ENCODE data around the gene MPIG6B. TPM values are rescaled to one million over a fixed set of nuclear protein-coding genes. Genes with fewer than 3 reads are reported as not detected.

The MPIG6B gene
- total and polyA plus RNA-seq, 4 donors: 0.08 to 10.7 (median 0.24) TPM

DNA sequence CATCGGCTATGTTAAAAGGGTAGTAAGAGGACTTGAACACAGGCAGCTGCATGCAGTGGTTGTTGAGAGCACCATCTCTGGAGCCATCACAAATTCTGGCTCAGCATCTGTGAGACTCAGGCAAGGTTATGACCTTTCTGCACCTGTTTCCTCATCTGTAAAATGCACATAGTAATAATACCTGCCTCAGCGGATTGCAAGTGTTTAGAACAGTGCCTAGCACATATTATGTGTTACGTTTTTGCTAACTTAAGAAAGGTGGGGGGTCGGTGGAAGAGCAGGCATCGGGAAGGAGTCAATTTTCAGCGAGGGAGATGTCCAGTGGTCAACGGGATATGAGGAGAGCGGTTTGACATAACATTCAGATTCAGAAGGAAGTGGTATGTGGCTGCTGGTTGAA, 45.2 kb upstream of the MPIG6B start (continued):
- TF ChIP-seq, protein P1, sequence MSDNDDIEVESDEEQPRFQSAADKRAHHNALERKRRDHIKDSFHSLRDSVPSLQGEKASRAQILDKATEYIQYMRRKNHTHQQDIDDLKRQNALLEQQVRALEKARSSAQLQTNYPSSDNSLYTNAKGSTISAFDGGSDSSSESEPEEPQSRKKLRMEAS (IDR thresholded peaks at IDR 0.05): no peak
- TF ChIP-seq TAF1 (conservative IDR thresholded peaks at IDR 0.05): no peak
- TF ChIP-seq FOXA2 (IDR thresholded peaks at IDR 0.05): no peak
- no peak for TF ChIP-seq FOXA1 (IDR thresholded peaks at IDR 0.05)

DNA sequence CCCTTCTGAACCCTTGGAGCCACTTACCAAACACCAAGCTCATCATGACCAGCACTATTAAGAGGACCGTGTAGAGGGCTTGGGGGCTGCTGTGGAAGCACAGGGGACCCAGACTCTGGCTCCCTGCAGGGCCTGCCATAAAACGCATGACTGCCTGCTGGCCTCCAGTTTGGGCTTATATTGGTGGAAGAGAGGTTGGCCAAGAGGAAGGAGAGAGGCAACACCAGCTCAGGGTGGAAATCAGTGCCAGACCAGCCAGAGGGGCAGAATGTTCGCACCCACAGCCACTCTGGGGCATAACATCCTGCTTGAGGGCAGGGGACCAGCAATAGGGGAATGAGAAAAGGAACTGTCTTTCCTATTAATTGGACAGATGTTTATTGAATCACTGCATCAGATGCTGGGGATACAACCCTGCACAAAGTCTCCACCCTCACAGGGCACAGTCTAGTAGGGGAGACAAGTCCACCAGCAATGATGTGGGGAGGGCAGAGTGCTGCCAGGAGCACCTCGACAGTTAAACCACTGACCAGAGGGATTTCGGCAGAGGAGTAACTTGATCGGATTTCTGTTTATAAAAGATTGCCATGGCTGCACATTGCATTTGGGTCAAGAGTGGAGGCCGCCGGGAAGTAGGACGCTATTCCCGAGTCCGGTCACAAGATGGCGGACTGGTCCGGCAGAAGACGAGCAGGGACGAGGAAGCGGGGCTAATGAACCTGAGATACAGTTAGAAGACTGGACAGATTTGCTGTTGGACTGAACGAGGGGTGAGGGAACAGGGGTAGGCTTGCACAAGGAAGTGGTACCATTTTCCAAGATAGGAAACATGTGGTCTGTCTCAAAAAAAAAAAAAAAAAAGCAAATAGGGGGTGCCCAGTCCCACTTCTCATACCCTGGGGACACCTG, 42.7 kb upstream of the MPIG6B start, which contains the start of gene LY6G5C:
TSS of gene LY6G5C (minus strand) at position 842 of the 909 bp plus-strand sequence. CDS start at position 148, 694 bp downstream.
- Histone ChIP-seq H3K9me3 (ENCODE audit: control insufficient read depth in 4 of 4, low read length in 3 of 4) (no peaks in the 10 kb centered on the region), H3K9ac (ENCODE audit: low read depth in 1 of 2, low read length in 2 of 2) (peak within 1 kb of the TSS; percentile 20 to 49), H3K36me3 (ENCODE audit: control insufficient read depth in 4 of 4, insufficient read depth in 3 of 4, low read depth in 1 of 4, low read length in 3 of 4) (peaks cover 0 to 2% (median 0%) of the 10 kb centered on the region in 4 donors), H3K27me3 (ENCODE audit: control insufficient read depth in 4 of 4, insufficient read depth in 4 of 4, low read length in 3 of 4) (no peaks in the 10 kb centered on the region), H3K27ac (ENCODE audit: low read depth in 1 of 2, low read length in 2 of 2) (peak within 1 kb of the TSS; percentile 16 to 51), H3K4me3 (ENCODE audit: low read depth in 1 of 3, low read length in 3 of 3) (peak within 1 kb of the TSS in 2 of 3 donors; percentile 42 to 59), H3K4me1 (ENCODE audit: control insufficient read depth in 4 of 4, insufficient read depth in 4 of 4, low read length in 3 of 4) (peaks cover 1 to 22% (median 14%) of the 10 kb centered on the region in 4 donors)
- TF ChIP-seq GABPA (IDR thresholded peaks at IDR 0.05 in 1 of 2, conservative IDR thresholded peaks at IDR 0.05 in 1 of 2) (no peak), JUND (IDR thresholded peaks at IDR 0.05) (no peak), YY1 (IDR thresholded peaks at IDR 0.05) (peak; percentile 95), FOXA1 (IDR thresholded peaks at IDR 0.05) (no peak), RAD21 (IDR thresholded peaks at IDR 0.05) (peak; percentile 95 to 96), FOXA2 (IDR thresholded peaks at IDR 0.05) (no peak), HNF4G (IDR thresholded peaks at IDR 0.05) (no peak), RXRA (IDR thresholded peaks at IDR 0.05) (peak; percentile 69 to 89), HNF4A (conservative IDR thresholded peaks at IDR 0.05) (peak in 1 of 2 donors; percentile 54), SP1 (IDR thresholded peaks at IDR 0.05) (peak; percentile 44), NR2F2 (IDR thresholded peaks at IDR 0.05) (no peak), EGR1 (IDR thresholded peaks at IDR 0.05; ENCODE audit: low read depth in 2 of 2) (no peak), TAF1 (conservative IDR thresholded peaks at IDR 0.05) (no peak)
- TF ChIP-seq, protein P2, sequence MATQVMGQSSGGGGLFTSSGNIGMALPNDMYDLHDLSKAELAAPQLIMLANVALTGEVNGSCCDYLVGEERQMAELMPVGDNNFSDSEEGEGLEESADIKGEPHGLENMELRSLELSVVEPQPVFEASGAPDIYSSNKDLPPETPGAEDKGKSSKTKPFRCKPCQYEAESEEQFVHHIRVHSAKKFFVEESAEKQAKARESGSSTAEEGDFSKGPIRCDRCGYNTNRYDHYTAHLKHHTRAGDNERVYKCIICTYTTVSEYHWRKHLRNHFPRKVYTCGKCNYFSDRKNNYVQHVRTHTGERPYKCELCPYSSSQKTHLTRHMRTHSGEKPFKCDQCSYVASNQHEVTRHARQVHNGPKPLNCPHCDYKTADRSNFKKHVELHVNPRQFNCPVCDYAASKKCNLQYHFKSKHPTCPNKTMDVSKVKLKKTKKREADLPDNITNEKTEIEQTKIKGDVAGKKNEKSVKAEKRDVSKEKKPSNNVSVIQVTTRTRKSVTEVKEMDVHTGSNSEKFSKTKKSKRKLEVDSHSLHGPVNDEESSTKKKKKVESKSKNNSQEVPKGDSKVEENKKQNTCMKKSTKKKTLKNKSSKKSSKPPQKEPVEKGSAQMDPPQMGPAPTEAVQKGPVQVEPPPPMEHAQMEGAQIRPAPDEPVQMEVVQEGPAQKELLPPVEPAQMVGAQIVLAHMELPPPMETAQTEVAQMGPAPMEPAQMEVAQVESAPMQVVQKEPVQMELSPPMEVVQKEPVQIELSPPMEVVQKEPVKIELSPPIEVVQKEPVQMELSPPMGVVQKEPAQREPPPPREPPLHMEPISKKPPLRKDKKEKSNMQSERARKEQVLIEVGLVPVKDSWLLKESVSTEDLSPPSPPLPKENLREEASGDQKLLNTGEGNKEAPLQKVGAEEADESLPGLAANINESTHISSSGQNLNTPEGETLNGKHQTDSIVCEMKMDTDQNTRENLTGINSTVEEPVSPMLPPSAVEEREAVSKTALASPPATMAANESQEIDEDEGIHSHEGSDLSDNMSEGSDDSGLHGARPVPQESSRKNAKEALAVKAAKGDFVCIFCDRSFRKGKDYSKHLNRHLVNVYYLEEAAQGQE (IDR thresholded peaks at IDR 0.05): no peak
- TF ChIP-seq, protein P3, sequence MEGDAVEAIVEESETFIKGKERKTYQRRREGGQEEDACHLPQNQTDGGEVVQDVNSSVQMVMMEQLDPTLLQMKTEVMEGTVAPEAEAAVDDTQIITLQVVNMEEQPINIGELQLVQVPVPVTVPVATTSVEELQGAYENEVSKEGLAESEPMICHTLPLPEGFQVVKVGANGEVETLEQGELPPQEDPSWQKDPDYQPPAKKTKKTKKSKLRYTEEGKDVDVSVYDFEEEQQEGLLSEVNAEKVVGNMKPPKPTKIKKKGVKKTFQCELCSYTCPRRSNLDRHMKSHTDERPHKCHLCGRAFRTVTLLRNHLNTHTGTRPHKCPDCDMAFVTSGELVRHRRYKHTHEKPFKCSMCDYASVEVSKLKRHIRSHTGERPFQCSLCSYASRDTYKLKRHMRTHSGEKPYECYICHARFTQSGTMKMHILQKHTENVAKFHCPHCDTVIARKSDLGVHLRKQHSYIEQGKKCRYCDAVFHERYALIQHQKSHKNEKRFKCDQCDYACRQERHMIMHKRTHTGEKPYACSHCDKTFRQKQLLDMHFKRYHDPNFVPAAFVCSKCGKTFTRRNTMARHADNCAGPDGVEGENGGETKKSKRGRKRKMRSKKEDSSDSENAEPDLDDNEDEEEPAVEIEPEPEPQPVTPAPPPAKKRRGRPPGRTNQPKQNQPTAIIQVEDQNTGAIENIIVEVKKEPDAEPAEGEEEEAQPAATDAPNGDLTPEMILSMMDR (IDR thresholded peaks at IDR 0.05; ENCODE audit: low read depth, low read length, missing input control): peak; percentile 78
- TF ChIP-seq, protein P4, sequence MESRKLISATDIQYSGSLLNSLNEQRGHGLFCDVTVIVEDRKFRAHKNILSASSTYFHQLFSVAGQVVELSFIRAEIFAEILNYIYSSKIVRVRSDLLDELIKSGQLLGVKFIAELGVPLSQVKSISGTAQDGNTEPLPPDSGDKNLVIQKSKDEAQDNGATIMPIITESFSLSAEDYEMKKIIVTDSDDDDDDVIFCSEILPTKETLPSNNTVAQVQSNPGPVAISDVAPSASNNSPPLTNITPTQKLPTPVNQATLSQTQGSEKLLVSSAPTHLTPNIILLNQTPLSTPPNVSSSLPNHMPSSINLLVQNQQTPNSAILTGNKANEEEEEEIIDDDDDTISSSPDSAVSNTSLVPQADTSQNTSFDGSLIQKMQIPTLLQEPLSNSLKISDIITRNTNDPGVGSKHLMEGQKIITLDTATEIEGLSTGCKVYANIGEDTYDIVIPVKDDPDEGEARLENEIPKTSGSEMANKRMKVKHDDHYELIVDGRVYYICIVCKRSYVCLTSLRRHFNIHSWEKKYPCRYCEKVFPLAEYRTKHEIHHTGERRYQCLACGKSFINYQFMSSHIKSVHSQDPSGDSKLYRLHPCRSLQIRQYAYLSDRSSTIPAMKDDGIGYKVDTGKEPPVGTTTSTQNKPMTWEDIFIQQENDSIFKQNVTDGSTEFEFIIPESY (IDR thresholded peaks at IDR 0.05): no peak
- TF ChIP-seq, protein P1 (IDR thresholded peaks at IDR 0.05): no peak
- TF ChIP-seq, protein P5, sequence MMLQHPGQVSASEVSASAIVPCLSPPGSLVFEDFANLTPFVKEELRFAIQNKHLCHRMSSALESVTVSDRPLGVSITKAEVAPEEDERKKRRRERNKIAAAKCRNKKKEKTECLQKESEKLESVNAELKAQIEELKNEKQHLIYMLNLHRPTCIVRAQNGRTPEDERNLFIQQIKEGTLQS (IDR thresholded peaks at IDR 0.05): no peak
- DNase-seq (ENCODE audit: low spot score): peak; percentile 76
- WGBS: 15% methylated on average over 17 of the region's 17 CpGs
